HEK293 (cell line): ENCODE results near the gene CPNE1.

Experiments used
- CTCF ChIA-PET: fragments of 350-600 bp; formaldehyde crosslinking; extraction: SDS; loops from one replicate; lab custom pipeline; 2021; ENCODE audit warnings: antibody characterized with exemption; lab: Yijun Ruan, JAX
- POLR2A ChIA-PET: fragments of 300-600 bp; formaldehyde crosslinking; extraction: SDS; loops from one replicate; lab custom pipeline; 2020; ENCODE audit warnings: antibody characterized with exemption, inconsistent platforms; lab: Yijun Ruan, JAX
- H3K27ac ChIP-seq: fragments of 200-500 bp; sonication (Bioruptor generic); 2 replicates; pipeline ENCODE4 v1.5.1; 2014; ENCODE audit warnings: low read depth, low read length, control low read depth, inconsistent platforms; ENCODE audit errors: extremely low read depth
- H3K36me3 ChIP-seq, 2 experiments: fragments of 200-500 bp in 1 of 2; sonication (Bioruptor generic) in 1 of 2; 1 replicate in 1 of 2; 2 replicates in 1 of 2; pipeline ENCODE4 v1.5.1; 2014 to 2017; ENCODE audit warnings: inconsistent platforms in 2 of 2, low read length in 2 of 2; ENCODE audit not compliant: control insufficient read depth in 2 of 2, insufficient read depth in 1 of 2
- H3K4me1 ChIP-seq: fragments of 200-500 bp; sonication (Bioruptor generic); 2 replicates; pipeline ENCODE4 v1.5.1; 2014; ENCODE audit warnings: mild to moderate bottlenecking, low read length, inconsistent platforms; ENCODE audit not compliant: control insufficient read depth, insufficient read depth
- H3K4me3 ChIP-seq: 2 replicates; pipeline ENCODE4 v1.5.1; 2011; ENCODE audit warnings: low read depth, mild to moderate bottlenecking, control low read depth, low read length, moderate library complexity
- H3K9me3 ChIP-seq: fragments of 200-500 bp; sonication (Bioruptor generic); 2 replicates; pipeline ENCODE4 v1.5.1; 2014; ENCODE audit warnings: low read depth, low read length, inconsistent platforms; ENCODE audit not compliant: control insufficient read depth, insufficient read depth
- HOXC10 ChIP-seq: sonication (generic); formaldehyde crosslinking; IDR thresholded peaks from 2 replicates; pipeline ENCODE4 v1.8.1; 2023; ENCODE audit warnings: mild to moderate bottlenecking, missing genetic modification reagents
- KLF9 ChIP-seq: fragments of 450-650 bp; formaldehyde crosslinking; IDR thresholded peaks from 2 replicates; pipeline ENCODE4 v1.5.1; 2016; ENCODE audit warnings: missing biosample characterization, missing genetic modification characterization, low read depth
- PBX3 ChIP-seq: sonication (generic); formaldehyde crosslinking; IDR thresholded peaks from 2 replicates; pipeline ENCODE4 v1.8.1; 2022; ENCODE audit warnings: mild to moderate bottlenecking, moderate library complexity, missing genetic modification reagents
- PRDM2 ChIP-seq: fragments of 450-650 bp; formaldehyde crosslinking; IDR thresholded peaks from 2 replicates; pipeline ENCODE4 v1.5.1; 2016; ENCODE audit warnings: missing biosample characterization, missing genetic modification characterization, borderline replicate concordance
- PRDM6 ChIP-seq: fragments of 450-650 bp; formaldehyde crosslinking; IDR thresholded peaks from 2 replicates; pipeline ENCODE4 v1.5.1; 2017; ENCODE audit warnings: missing biosample characterization, missing genetic modification characterization
- TCF7L2 ChIP-seq: IDR thresholded peaks from 2 replicates; pipeline ENCODE4 v1.6.1; 2011; ENCODE audit warnings: low read depth, mild to moderate bottlenecking, inconsistent platforms, low read length, moderate library complexity, borderline replicate concordance
- YY1 ChIP-seq: fragments of 450-650 bp; formaldehyde crosslinking; IDR thresholded peaks from 2 replicates; pipeline ENCODE4 v1.5.1; 2018; ENCODE audit warnings: missing biosample characterization, missing genetic modification characterization
- ZBTB21 ChIP-seq: fragments of 450-650 bp; formaldehyde crosslinking; IDR thresholded peaks from 2 replicates; pipeline ENCODE4 v1.5.1; 2017; ENCODE audit warnings: missing biosample characterization, missing genetic modification characterization
- ZFP41 ChIP-seq: fragments of 450-650 bp; formaldehyde crosslinking; IDR thresholded peaks from 2 replicates; pipeline ENCODE4 v1.5.1; 2016; ENCODE audit warnings: missing biosample characterization, missing genetic modification characterization, borderline replicate concordance
- ZNF239 ChIP-seq: fragments of 450-650 bp; formaldehyde crosslinking; IDR thresholded peaks from 2 replicates; pipeline ENCODE4 v1.5.1; 2016; ENCODE audit warnings: missing biosample characterization, missing genetic modification characterization
- ZNF37A ChIP-seq: fragments of 450-650 bp; IDR thresholded peaks from 2 replicates; pipeline ENCODE4 v1.5.1; 2018; ENCODE audit warnings: missing biosample characterization, missing genetic modification characterization
- ZNF394 ChIP-seq: fragments of 450-650 bp; formaldehyde crosslinking; IDR thresholded peaks from 2 replicates; pipeline ENCODE4 v1.5.1; 2016; ENCODE audit warnings: missing biosample characterization, missing genetic modification characterization, mild to moderate bottlenecking, moderate library complexity, borderline replicate concordance
- ZNF433 ChIP-seq: fragments of 450-650 bp; formaldehyde crosslinking; IDR thresholded peaks from 2 replicates; pipeline ENCODE4 v1.5.1; 2016; ENCODE audit warnings: missing biosample characterization, missing genetic modification characterization, low read depth
- ZNF488 ChIP-seq: fragments of 450-650 bp; formaldehyde crosslinking; IDR thresholded peaks from 2 replicates; pipeline ENCODE4 v1.5.1; 2016; ENCODE audit warnings: missing biosample characterization, missing genetic modification characterization
- ZNF600 ChIP-seq: fragments of 450-650 bp; formaldehyde crosslinking; IDR thresholded peaks from 2 replicates; pipeline ENCODE4 v1.5.1; 2016; ENCODE audit warnings: missing biosample characterization, missing genetic modification characterization
- ZSCAN16 ChIP-seq: fragments of 450-650 bp; formaldehyde crosslinking; IDR thresholded peaks from 2 replicates; pipeline ENCODE4 v1.5.1; 2016; ENCODE audit warnings: missing biosample characterization, missing genetic modification characterization
- ZXDB ChIP-seq: fragments of 450-650 bp; formaldehyde crosslinking; IDR thresholded peaks from 2 replicates; pipeline ENCODE4 v1.5.1; 2016; ENCODE audit warnings: missing biosample characterization, missing genetic modification characterization

Gene CPNE1

GRCh38 chr20:35598899-35599775, 65.6 kb downstream of the CPNE1 start:
- Histone ChIP-seq H3K27ac (no peak overlapping the region), H3K4me1 (no peaks in the 10 kb centered on the region), H3K4me3 (no peak overlapping the region), H3K36me3 (no peaks in the 10 kb centered on the region), H3K9me3 (no peaks in the 10 kb centered on the region)
- CTCF ChIA-PET: interaction anchor here (0.6 kb wide), 1 partner anchor 683 kb away, joined by 3 read pairs; no protein-coding TSS in a partner anchor
- POLR2A ChIA-PET: no interaction called here
- no peak for TF ChIP-seq ZXDB (tag by site-specific recombination)
- TF ChIP-seq ZBTB21 (tag by site-specific recombination): no peak
- peak; percentile 68; the same call in 1 of the 2 replicates for TF ChIP-seq KLF9 (tag by site-specific recombination)
- TF ChIP-seq PBX3 (CRISPR knock-in tag): no peak

GRCh38 chr20:35598476-35598875, 66.2 kb downstream of the CPNE1 start:
- Histone ChIP-seq H3K4me1 (no peaks in the 10 kb centered on the region), H3K36me3 (no peaks in the 10 kb centered on the region), H3K9me3 (no peaks in the 10 kb centered on the region), H3K27ac (no peak overlapping the region), H3K4me3 (no peak overlapping the region)
- ChIA-PET POLR2A (no interaction called here), CTCF (interaction anchor here (0.6 kb wide), 1 partner anchor 683 kb away, joined by 3 read pairs; no protein-coding TSS in a partner anchor)
- TF ChIP-seq ZSCAN16 (no peak), ZNF433 (no peak), ZNF37A (no peak), PRDM6 (no peak), PBX3 (CRISPR knock-in tag) (no peak), ZNF394 (tag by site-specific recombination) (no peak), ZNF488 (tag by site-specific recombination) (no peak), KLF9 (tag by site-specific recombination) (no peak), YY1 (tag by site-specific recombination) (no peak), PRDM2 (tag by site-specific recombination) (no peak), HOXC10 (CRISPR knock-in tag) (no peak), ZFP41 (tag by site-specific recombination) (no peak), ZNF239 (no peak), ZXDB (tag by site-specific recombination) (no peak), ZNF600 (no peak), TCF7L2 (no peak)
